ENCODE measurements around the gene CYSRT1.

CYSRT1 gene

GRCh38 chr9:137233143-137233980, 8.4 kb downstream of the CYSRT1 start:
- in situ Hi-C loops (cut with HindIII; ENCODE audit: low sequenced_read_pairs), result no loop called here
- TF ChIP-seq, protein P1, sequence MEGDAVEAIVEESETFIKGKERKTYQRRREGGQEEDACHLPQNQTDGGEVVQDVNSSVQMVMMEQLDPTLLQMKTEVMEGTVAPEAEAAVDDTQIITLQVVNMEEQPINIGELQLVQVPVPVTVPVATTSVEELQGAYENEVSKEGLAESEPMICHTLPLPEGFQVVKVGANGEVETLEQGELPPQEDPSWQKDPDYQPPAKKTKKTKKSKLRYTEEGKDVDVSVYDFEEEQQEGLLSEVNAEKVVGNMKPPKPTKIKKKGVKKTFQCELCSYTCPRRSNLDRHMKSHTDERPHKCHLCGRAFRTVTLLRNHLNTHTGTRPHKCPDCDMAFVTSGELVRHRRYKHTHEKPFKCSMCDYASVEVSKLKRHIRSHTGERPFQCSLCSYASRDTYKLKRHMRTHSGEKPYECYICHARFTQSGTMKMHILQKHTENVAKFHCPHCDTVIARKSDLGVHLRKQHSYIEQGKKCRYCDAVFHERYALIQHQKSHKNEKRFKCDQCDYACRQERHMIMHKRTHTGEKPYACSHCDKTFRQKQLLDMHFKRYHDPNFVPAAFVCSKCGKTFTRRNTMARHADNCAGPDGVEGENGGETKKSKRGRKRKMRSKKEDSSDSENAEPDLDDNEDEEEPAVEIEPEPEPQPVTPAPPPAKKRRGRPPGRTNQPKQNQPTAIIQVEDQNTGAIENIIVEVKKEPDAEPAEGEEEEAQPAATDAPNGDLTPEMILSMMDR (IDR thresholded peaks at IDR 0.05; ENCODE audit: low read depth, low read length), result no peak
- no peak overlapping the region for H3K4me3 ChIP-seq (ENCODE audit: low read depth, low read length)
- no peak for DNase-seq (ENCODE audit: low read depth, low spot score)

DNA sequence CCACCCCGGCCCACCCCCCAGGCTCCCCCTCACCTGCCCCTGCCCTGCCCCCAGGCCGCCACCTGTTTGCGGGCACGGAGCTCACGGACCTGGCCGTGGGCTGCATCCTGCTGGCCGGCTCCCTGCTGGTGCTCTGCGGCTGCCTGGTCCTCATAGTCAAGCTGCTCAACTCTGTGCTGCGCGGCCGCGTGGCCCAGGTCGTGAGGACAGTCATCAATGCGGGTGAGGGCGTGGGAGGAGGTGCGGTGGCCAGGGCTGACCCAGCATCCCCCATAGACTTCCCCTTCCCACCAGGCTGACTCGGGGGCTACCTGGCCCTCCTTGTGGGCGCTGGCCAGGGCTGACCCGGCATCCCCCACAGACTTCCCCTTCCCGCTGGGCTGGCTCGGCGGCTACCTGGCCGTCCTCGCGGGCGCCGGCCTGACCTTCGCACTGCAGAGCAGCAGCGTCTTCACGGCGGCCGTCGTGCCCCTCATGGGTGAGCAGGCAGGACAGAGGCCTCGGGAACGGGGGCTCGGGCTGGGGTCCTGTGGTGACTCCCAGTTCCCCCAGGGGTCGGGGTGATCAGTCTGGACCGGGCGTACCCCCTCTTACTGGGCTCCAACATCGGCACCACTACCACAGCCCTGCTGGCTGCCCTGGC, 9.2 kb downstream of the CYSRT1 start:
- TF ChIP-seq, protein P1 (IDR thresholded peaks at IDR 0.05; ENCODE audit: low read depth, low read length), result no peak
- in situ Hi-C loops (cut with HindIII; ENCODE audit: low sequenced_read_pairs), result no loop called here

GRCh38 chr9:137234758-137235423, 9.9 kb downstream of the CYSRT1 start:
- no peak overlapping the region for H3K4me3 ChIP-seq (ENCODE audit: low read depth, low read length)
- in situ Hi-C loops (cut with HindIII; ENCODE audit: low sequenced_read_pairs), result no loop called here
- TF ChIP-seq, protein P1 (IDR thresholded peaks at IDR 0.05; ENCODE audit: low read depth, low read length), result no peak
- DNase-seq (ENCODE audit: low read depth, low spot score), result no peak

More for the DNA sequence above, 9.2 kb downstream of the CYSRT1 start:
- no peak for DNase-seq (ENCODE audit: low read depth, low spot score)
- no peak overlapping the region for H3K4me3 ChIP-seq (ENCODE audit: low read depth, low read length)

DNA sequence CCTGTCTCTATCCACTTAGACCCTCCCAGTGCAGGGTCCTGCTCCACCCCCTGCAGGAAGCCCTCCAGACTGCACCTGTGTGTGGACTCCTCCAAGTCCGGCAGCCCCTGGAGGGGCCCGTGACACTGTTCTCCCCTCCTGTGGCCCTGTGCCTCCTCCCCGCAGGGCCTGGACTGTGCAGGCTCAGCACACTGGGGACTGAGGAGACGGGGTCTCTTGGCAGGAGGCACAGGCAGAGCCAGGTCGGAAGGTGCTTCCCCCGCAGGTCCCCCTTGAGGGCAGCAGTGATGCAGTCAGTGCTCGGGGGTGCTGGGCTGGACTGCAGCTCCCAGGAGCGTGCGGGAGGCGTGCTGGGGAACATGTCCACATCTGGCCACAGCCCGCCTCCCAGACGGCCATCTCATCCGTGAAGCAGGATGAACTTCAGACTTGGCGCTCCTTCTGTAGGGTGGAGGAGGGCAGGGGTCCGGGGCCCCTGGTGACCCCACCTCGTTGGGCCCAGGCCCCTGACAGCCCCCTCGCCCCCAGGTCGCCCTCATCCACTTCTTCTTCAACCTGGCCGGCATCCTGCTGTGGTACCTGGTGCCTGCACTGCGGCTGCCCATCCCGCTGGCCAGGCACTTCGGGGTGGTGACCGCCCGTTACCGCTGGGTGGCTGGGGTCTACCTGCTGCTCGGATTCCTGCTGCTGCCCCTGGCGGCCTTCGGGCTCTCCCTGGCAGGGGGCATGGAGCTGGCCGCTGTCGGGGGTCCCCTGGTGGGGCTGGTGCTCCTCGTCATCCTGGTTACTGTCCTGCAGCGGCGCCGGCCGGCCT, 10.7 kb downstream of the CYSRT1 start:
- in situ Hi-C loops (cut with HindIII; ENCODE audit: low sequenced_read_pairs), result no loop called here
- H3K4me3 ChIP-seq (ENCODE audit: low read depth, low read length), result no peak overlapping the region
- DNase-seq (ENCODE audit: low read depth, low spot score), result no peak
- TF ChIP-seq, protein P1 (IDR thresholded peaks at IDR 0.05; ENCODE audit: low read depth, low read length), result no peak

DNA sequence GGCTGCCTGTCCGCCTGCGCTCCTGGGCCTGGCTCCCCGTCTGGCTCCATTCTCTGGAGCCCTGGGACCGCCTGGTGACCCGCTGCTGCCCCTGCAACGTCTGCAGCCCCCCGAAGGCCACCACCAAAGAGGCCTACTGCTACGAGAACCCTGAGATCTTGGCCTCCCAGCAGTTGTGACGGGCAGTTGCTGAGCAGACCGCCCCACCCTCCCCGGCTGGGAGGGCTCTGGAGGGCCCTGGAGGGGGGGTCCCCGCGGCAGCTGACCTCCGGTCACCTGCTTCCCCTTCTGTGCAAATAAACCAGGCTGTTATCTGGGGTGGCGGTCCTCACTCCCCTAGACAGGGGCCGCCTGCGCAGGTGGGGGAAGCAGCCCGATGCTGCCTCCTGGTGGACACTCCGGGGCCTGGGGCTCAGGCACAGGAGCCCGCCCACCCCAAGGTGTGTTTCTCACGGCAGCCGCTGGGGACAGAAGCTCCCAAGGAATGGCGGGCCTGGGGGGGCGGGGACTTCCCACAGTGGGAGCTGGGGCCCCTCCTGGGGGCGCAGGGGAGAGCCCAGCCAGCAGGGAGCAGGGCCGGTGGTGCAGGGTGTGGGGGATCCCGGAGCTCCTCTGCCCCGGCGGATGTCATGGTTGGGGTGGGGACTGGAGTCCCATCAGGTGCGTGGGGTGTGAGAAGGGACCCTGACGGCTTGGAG, 11.4 kb downstream of the CYSRT1 start:
- peak; percentile 73 for DNase-seq (ENCODE audit: low read depth, low spot score)
- in situ Hi-C loops (cut with HindIII; ENCODE audit: low sequenced_read_pairs), result no loop called here
- no peak overlapping the region for H3K4me3 ChIP-seq (ENCODE audit: low read depth, low read length)
- TF ChIP-seq, protein P1 (IDR thresholded peaks at IDR 0.05; ENCODE audit: low read depth, low read length), result peak; percentile 100
